Ascending aorta (tissue), 2 donors: Measurements from ENCODE around the gene SIRT7. TPM values are rescaled to one million over a fixed set of nuclear protein-coding genes. Genes with fewer than 3 reads are reported as not detected.

Experiments
- DNase-seq, 2 donors: peaks; one replicate each; pipeline ENCODE4 v3.0.0-alpha.2; 2019; ENCODE audit warnings: low spot score in 2 of 2
- H3K27ac ChIP-seq, 2 donors: fragments of 200-600 bp; sonication (generic); one replicate each; pipeline ENCODE4 v1.5.1; 2016 to 2017; ENCODE audit warnings: mild to moderate bottlenecking in 1 of 2
- H3K27me3 ChIP-seq: fragments of 200-600 bp; sonication (generic); one replicate; pipeline ENCODE4 v1.5.1; 2017
- H3K36me3 ChIP-seq, 2 donors: fragments of 200-600 bp; sonication (generic); one replicate each; pipeline ENCODE4 v1.5.1; 2016
- H3K4me1 ChIP-seq, 2 donors: fragments of 200-600 bp; sonication (generic); one replicate each; pipeline ENCODE4 v1.5.1; 2016 to 2017; ENCODE audit warnings: mild to moderate bottlenecking in 1 of 2
- H3K4me3 ChIP-seq, 2 donors: fragments of 200-600 bp; sonication (generic); one replicate each; pipeline ENCODE4 v1.5.1; 2016 to 2017; ENCODE audit warnings: mild to moderate bottlenecking in 1 of 2
- H3K9me3 ChIP-seq, 2 donors: fragments of 200-600 bp; sonication (generic); one replicate each; pipeline ENCODE4 v1.5.1; 2016
- intact Hi-C: fragments of 100-400 bp; cut with DNase I; formaldehyde crosslinking; loops from one replicate; pipeline ENCODE4 v1.15.1; 2023
- total RNA-seq: library from RNA; depleted of rRNA; stranded (reverse); fragments of >200 nt; gene quantifications from one replicate; pipeline ENCODE4 v1.1.0, GENCODE V29; 2016
- TF ChIP-seq, protein P1 (sequence below), 3 experiments: fragments of 200-600 bp in 2 of 3; fragments of 450-650 bp in 1 of 3; sonication (generic) in 2 of 3; IDR thresholded peaks; one replicate each; pipeline ENCODE4 v1.5.1; 2016 to 2019; ENCODE audit warnings: antibody characterized with exemption in 3 of 3, mild to moderate bottlenecking in 1 of 3, moderate library complexity in 1 of 3

SIRT7 gene
- total RNA-seq, 1 donor from 2014 or later = 32.6 TPM

DNA sequence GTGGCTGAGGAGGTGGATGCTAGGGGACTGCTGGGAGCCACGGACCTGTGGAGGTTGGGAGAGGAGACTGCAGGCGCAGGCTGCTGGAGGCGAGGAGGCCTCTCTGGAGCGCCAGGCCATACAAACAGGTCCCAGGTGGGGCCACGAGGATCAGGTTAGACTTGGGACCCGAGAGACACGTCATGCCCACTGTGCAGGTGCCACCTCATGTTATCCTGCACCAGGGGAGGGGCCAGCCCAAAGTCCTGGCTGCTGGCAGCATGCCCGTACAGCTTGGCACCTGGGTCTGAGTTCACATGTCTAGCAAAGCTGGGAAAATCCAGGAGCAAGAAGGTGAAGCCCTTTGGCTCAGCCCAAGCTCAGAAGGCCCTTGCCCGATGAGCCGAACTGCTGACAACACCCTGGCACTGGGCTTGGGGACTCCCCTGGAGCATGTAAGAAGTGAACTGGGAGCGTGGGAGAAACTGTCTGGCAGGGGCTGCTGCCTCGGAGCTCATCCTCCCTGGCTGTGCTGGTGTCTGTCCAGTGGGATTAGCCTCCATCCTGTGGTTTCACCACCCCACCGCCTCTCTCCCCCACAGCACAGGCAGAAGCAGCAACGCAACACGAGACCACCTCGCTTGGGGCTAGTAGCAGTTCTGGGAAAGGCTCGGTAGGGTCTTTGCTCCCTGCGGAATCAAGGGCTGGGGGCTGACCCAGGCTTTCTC is 52.1 kb downstream of the SIRT7 start:
- Histone ChIP-seq H3K27ac (peak overlapping the region; percentile 96 to 99), H3K4me3 (no peak overlapping the region), H3K9me3 (no peaks in the 10 kb centered on the region), H3K36me3 (peaks cover 22 to 45% of the 10 kb centered on the region in 2 donors), H3K27me3 (no peaks in the 10 kb centered on the region), H3K4me1 (peaks cover 15 to 37% of the 10 kb centered on the region in 2 donors)
- TF ChIP-seq, protein P1, sequence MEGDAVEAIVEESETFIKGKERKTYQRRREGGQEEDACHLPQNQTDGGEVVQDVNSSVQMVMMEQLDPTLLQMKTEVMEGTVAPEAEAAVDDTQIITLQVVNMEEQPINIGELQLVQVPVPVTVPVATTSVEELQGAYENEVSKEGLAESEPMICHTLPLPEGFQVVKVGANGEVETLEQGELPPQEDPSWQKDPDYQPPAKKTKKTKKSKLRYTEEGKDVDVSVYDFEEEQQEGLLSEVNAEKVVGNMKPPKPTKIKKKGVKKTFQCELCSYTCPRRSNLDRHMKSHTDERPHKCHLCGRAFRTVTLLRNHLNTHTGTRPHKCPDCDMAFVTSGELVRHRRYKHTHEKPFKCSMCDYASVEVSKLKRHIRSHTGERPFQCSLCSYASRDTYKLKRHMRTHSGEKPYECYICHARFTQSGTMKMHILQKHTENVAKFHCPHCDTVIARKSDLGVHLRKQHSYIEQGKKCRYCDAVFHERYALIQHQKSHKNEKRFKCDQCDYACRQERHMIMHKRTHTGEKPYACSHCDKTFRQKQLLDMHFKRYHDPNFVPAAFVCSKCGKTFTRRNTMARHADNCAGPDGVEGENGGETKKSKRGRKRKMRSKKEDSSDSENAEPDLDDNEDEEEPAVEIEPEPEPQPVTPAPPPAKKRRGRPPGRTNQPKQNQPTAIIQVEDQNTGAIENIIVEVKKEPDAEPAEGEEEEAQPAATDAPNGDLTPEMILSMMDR (IDR thresholded peaks at IDR 0.05) = no peak
- no peak for DNase-seq
- intact Hi-C loops = loop anchor here (10.0 kb wide), 1 partner anchor 351 kb away; the partner anchor contains the start of gene ACTG1

DNA sequence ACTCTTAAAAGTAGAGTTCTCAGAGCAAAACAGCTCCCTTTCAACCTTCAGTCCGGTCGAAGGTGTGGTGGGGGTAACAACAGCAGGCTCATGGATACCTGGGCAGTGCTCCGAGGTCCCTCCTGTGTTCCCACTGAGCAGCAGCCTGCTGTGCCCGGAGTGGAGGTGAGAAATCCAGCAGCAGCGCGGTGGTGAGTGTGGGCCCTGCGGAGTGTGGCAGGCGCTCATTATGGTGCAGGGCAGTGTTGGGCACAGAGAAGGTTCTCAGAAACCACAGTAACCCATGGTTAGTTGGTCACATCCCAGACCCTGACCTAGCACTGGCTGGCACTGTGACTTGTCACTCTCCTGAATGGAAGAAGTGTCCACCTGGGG is 52.6 kb downstream of the SIRT7 start:
- H3K4me1 ChIP-seq = peaks cover 15 to 37% of the 10 kb centered on the region in 2 donors
- TF ChIP-seq, protein P1 (IDR thresholded peaks at IDR 0.05) = no peak
- no peak for DNase-seq
- no peaks in the 10 kb centered on the region for H3K9me3 ChIP-seq
- no peak overlapping the region for H3K4me3 ChIP-seq
- intact Hi-C loops = loop anchor here (10.0 kb wide), 1 partner anchor 351 kb away; the partner anchor contains the start of gene ACTG1
- peaks cover 22 to 45% of the 10 kb centered on the region in 2 donors for H3K36me3 ChIP-seq
- no peak overlapping the region for H3K27ac ChIP-seq
- H3K27me3 ChIP-seq = no peaks in the 10 kb centered on the region

DNA sequence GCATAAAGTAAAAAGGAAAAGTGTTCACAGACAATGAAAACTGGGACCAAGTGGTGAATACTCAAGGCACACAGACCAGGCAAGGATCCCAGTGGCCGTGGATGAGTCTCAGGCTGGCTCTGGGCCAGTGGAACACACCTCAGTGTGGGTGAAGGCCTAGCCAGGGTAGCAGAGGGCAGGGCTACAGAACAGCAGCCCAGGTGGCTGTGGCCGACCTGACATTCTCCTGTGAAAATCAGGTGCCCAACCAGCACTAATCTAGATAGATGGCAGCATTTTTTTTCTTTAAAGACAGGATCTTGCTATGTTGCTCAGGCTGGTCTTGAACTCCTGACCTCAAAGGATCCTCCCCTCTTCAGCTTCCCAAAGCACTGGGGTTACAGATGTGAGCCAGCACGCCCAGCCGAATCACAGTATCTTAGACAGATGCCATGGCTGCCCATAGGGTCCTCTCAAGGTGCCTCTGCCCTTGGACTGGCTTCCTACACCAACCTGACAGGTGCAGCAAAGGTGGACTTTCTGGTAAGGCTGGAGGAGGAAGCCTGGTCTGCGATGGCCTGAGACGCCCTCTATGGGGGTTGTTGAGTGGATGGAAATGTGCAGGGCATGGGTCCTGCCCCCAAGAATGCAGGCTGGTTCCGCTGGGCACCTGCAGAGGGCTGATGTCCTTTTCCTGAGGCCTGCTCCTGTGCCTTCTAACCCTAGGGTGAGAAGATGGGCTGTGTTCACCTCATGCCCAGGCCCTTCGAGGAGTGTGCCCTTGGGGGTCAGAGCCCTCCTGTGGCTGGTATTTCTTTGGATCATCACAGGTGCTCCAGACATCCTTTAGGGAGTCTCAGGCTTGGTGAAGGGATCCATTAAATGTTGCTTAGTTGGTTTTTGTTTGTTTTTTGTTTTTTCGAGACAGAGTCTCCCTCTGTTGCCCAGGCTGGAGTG is 53.9 kb downstream of the SIRT7 start:
- no peaks in the 10 kb centered on the region for H3K27me3 ChIP-seq
- DNase-seq = no peak
- H3K9me3 ChIP-seq = no peaks in the 10 kb centered on the region
- TF ChIP-seq, protein P1 (IDR thresholded peaks at IDR 0.05) = no peak
- peaks cover 15 to 39% of the 10 kb centered on the region in 2 donors for H3K36me3 ChIP-seq
- H3K4me3 ChIP-seq = no peak overlapping the region
- H3K4me1 ChIP-seq = peaks cover 6 to 29% of the 10 kb centered on the region in 2 donors
- intact Hi-C loops = loop anchor here (10.0 kb wide), 1 partner anchor 349 kb away; the partner anchor contains the start of gene ACTG1
- H3K27ac ChIP-seq = no peak overlapping the region

DNA sequence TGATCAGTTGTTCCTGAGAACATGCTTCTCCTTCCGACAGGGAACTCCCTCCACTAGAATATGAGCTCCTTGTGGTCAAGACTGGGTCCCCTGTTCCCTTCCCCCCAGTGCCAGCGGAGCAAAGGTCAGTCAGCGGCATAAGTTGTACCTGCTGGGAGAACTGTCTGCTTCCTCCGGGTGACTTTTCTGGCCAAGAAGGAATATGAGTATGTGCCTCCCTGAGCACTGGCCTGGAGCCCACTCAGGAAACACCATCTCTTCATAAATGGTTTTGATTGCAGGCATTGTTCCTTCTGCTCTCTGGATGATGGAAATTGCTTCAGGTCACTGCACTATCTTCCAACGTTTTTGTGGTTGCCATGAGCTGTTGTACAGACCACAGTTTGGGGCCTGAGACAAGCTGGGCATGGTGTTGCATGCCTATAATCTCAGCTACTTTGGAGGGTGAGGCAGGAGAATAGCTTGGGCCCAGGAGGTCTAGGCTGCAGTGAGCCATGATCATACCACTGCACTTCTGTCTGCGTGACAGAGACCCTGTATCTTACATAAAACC is 54.8 kb downstream of the SIRT7 start:
- TF ChIP-seq, protein P1 (IDR thresholded peaks at IDR 0.05) = no peak
- H3K9me3 ChIP-seq = no peaks in the 10 kb centered on the region
- H3K4me3 ChIP-seq = no peak overlapping the region
- peaks cover 12 to 39% of the 10 kb centered on the region in 2 donors for H3K36me3 ChIP-seq
- H3K27ac ChIP-seq = no peak overlapping the region
- DNase-seq = no peak
- intact Hi-C loops = loop anchor here (10.0 kb wide), 1 partner anchor 348 kb away; the partner anchor contains the start of gene ACTG1
- peaks cover 10 to 30% of the 10 kb centered on the region in 2 donors for H3K4me1 ChIP-seq
- no peaks in the 10 kb centered on the region for H3K27me3 ChIP-seq

Other genes with a start within 250 kb of the SIRT7 start
- 21.0 TPM for gene ARL16, start 234.4 kb downstream of the SIRT7 start, total RNA-seq
- 211 TPM for gene HGS, start 234.2 kb downstream of the SIRT7 start, total RNA-seq
- gene MRPL12, start 214.8 kb downstream of the SIRT7 start, total RNA-seq = 21.8 TPM
- 0.53 TPM for gene SLC25A10, start 205.9 kb downstream of the SIRT7 start, total RNA-seq
- gene GCGR, start 114.0 kb downstream of the SIRT7 start, total RNA-seq = not detected
- 149 TPM for gene MCRIP1, start 84.9 kb downstream of the SIRT7 start, total RNA-seq
- not detected for gene PPP1R27, start 83.1 kb downstream of the SIRT7 start, total RNA-seq
- 670 TPM for gene P4HB, start 57.6 kb downstream of the SIRT7 start, total RNA-seq
- gene ARHGDIA, start 46.8 kb downstream of the SIRT7 start, total RNA-seq = 314 TPM
- gene ALYREF, start 26.6 kb downstream of the SIRT7 start, total RNA-seq = 31.8 TPM
- gene ANAPC11, start 26.5 kb downstream of the SIRT7 start, total RNA-seq = 108 TPM
- gene NPB, start 15.9 kb downstream of the SIRT7 start, total RNA-seq = 1.5 TPM
- 81.1 TPM for gene PCYT2, start 6.8 kb downstream of the SIRT7 start, total RNA-seq
- 28.7 TPM for gene MAFG, start 9.6 kb upstream of the SIRT7 start, total RNA-seq
- 31.5 TPM for gene PYCR1, start 19.1 kb upstream of the SIRT7 start, total RNA-seq
- gene MYADML2, start 29.1 kb upstream of the SIRT7 start, total RNA-seq = not detected
- not detected for gene NOTUM, start 43.0 kb upstream of the SIRT7 start, total RNA-seq
- gene ASPSCR1, start 59.5 kb upstream of the SIRT7 start, total RNA-seq = 45.1 TPM
- 41.3 TPM for gene CENPX, start 104.7 kb upstream of the SIRT7 start, total RNA-seq
- 2.0 TPM for gene LRRC45, start 105.1 kb upstream of the SIRT7 start, total RNA-seq
- gene RAC3, start 113.5 kb upstream of the SIRT7 start, total RNA-seq = not detected
- 160 TPM for gene DCXR, start 119.5 kb upstream of the SIRT7 start, total RNA-seq
- 73.7 TPM for gene RFNG, start 133.6 kb upstream of the SIRT7 start, total RNA-seq
- gene GPS1, start 133.7 kb upstream of the SIRT7 start, total RNA-seq = 42.1 TPM
- gene DUS1L, start 147.6 kb upstream of the SIRT7 start, total RNA-seq = 111 TPM
- 90.9 TPM for gene FASN, start 180.1 kb upstream of the SIRT7 start, total RNA-seq